SH-SY5Y (cell line): ENCODE data around the gene WDFY3.

Experiments
- GATA2 ChIP-seq: IDR thresholded peaks from 2 replicates; pipeline ENCODE4 v1.6.1; 2011; ENCODE audit warnings: mild to moderate bottlenecking, low read depth, low read length
- GATA3 ChIP-seq: IDR thresholded peaks from 2 replicates; pipeline ENCODE4 v1.6.1; 2011; ENCODE audit warnings: low read depth, mild to moderate bottlenecking, low read length, moderate library complexity

- TF ChIP-seq GATA2: no peak
- no peak for TF ChIP-seq GATA3
Observed at GRCh38 chr4:84940960-84941359, 25.5 kb downstream of the WDFY3 start.
